ENCODE measurements around the gene DPCD. TPM values are rescaled to one million over a fixed set of nuclear protein-coding genes. Genes with fewer than 3 reads are reported as not detected.

Gene DPCD
- total RNA-seq, 1 experiment from 2014 or later: 20.3 TPM

- POLR2A ChIA-PET (ENCODE audit: unreplicated experiment): no interaction called here
- Histone ChIP-seq H3K4me1 (replicated peaks; ENCODE audit: insufficient read depth) (no peaks in the 10 kb centered on the region), H3K9me3 (ENCODE audit: insufficient read depth, low read depth) (no peaks in the 10 kb centered on the region), H3K27ac (no peak overlapping the region), H3K79me2 (ENCODE audit: low read depth) (no peaks in the 10 kb centered on the region), H3K36me3 (ENCODE audit: low read depth) (no peaks in the 10 kb centered on the region), H3K4me3 (no peak overlapping the region), H3K4me2 (no peak overlapping the region), H4K20me1 (ENCODE audit: insufficient read depth) (no peaks in the 10 kb centered on the region), H3F3A (ENCODE audit: insufficient read depth, low read depth) (no peaks in the 10 kb centered on the region), H2AFZ (no peak overlapping the region), H3K9me2 (ENCODE audit: insufficient read depth) (no peaks in the 10 kb centered on the region), H3K27me3 (ENCODE audit: insufficient read depth, low read depth) (no peaks in the 10 kb centered on the region)
- CTCF ChIA-PET: no interaction called here
- no TSS peak for BruUV-seq (replicated peaks)
- TF ChIP-seq EZH2 (IDR thresholded peaks at IDR 0.05; ENCODE audit: low read depth) (no peak), CTCF (conservative IDR thresholded peaks at IDR 0.05) (no peak)
- DNase-seq: no peak
- intact Hi-C loops (cut with micrococcal nuclease; ENCODE audit: unreplicated experiment): loop anchor here (10.0 kb wide), 1 partner anchor 534 kb away; no protein-coding TSS in a partner anchor
These were observed 9.2 kb upstream of the DPCD start for GRCh38 chr10:101578803-101579515.

- no peak for TF ChIP-seq CTCF (conservative IDR thresholded peaks at IDR 0.05)
- no peak for TF ChIP-seq EZH2 (IDR thresholded peaks at IDR 0.05; ENCODE audit: low read depth)
- H3K4me1 ChIP-seq (replicated peaks; ENCODE audit: insufficient read depth): no peaks in the 10 kb centered on the region
- no peaks in the 10 kb centered on the region for H4K20me1 ChIP-seq (ENCODE audit: insufficient read depth)
- no peak overlapping the region for H3K4me3 ChIP-seq
- ChIA-PET POLR2A (ENCODE audit: unreplicated experiment) (no interaction called here), CTCF (no interaction called here)
- H3K27me3 ChIP-seq (ENCODE audit: insufficient read depth, low read depth): no peaks in the 10 kb centered on the region
- H2AFZ ChIP-seq: no peak overlapping the region
- DNase-seq: no peak
- no peaks in the 10 kb centered on the region for H3K9me2 ChIP-seq (ENCODE audit: insufficient read depth)
- no peaks in the 10 kb centered on the region for H3K36me3 ChIP-seq (ENCODE audit: low read depth)
- intact Hi-C loops (cut with micrococcal nuclease; ENCODE audit: unreplicated experiment): loop anchor here (10.0 kb wide), 1 partner anchor 535 kb away; no protein-coding TSS in a partner anchor
- H3K27ac ChIP-seq: no peak overlapping the region
- H3K4me2 ChIP-seq: no peak overlapping the region
- H3F3A ChIP-seq (ENCODE audit: insufficient read depth, low read depth): no peaks in the 10 kb centered on the region
- BruUV-seq (replicated peaks): no TSS peak
- no peaks in the 10 kb centered on the region for H3K9me3 ChIP-seq (ENCODE audit: insufficient read depth, low read depth)
- no peaks in the 10 kb centered on the region for H3K79me2 ChIP-seq (ENCODE audit: low read depth)
These were observed 8.6 kb upstream of the DPCD start for GRCh38 chr10:101579516-101579870.

- Histone ChIP-seq H3F3A (ENCODE audit: insufficient read depth, low read depth) (no peaks in the 10 kb centered on the region), H3K9me3 (ENCODE audit: insufficient read depth, low read depth) (no peaks in the 10 kb centered on the region), H3K4me2 (no peak overlapping the region), H4K20me1 (ENCODE audit: insufficient read depth) (no peaks in the 10 kb centered on the region), H3K27me3 (ENCODE audit: insufficient read depth, low read depth) (no peaks in the 10 kb centered on the region), H2AFZ (no peak overlapping the region), H3K9me2 (ENCODE audit: insufficient read depth) (no peaks in the 10 kb centered on the region), H3K36me3 (ENCODE audit: low read depth) (no peaks in the 10 kb centered on the region), H3K79me2 (ENCODE audit: low read depth) (no peaks in the 10 kb centered on the region), H3K4me3 (no peak overlapping the region), H3K4me1 (replicated peaks; ENCODE audit: insufficient read depth) (no peaks in the 10 kb centered on the region), H3K27ac (no peak overlapping the region)
- no TSS peak for BruUV-seq (replicated peaks)
- intact Hi-C loops (cut with micrococcal nuclease; ENCODE audit: unreplicated experiment): no loop called here
- DNase-seq: no peak
- CTCF ChIA-PET: interaction anchor here (0.6 kb wide), 1 partner anchor 221 kb away, joined by 6 read pairs; no protein-coding TSS in a partner anchor
- TF ChIP-seq CTCF (conservative IDR thresholded peaks at IDR 0.05) (no peak), EZH2 (IDR thresholded peaks at IDR 0.05; ENCODE audit: low read depth) (no peak)
- POLR2A ChIA-PET (ENCODE audit: unreplicated experiment): interaction anchor here (0.6 kb wide), 1 partner anchor 235 kb away, joined by 8 read pairs; no protein-coding TSS in a partner anchor
These were observed 7.4 kb upstream of the DPCD start for GRCh38 chr10:101580486-101581399.

Measured in PC-9 (cell line).